ENCODE data around the gene LPIN1. TPM values are rescaled to one million over a fixed set of nuclear protein-coding genes. Genes with fewer than 3 reads are reported as not detected.

Gene LPIN1
- total RNA-seq, 1 donor from 2014 or later = 18.3 TPM

DNA sequence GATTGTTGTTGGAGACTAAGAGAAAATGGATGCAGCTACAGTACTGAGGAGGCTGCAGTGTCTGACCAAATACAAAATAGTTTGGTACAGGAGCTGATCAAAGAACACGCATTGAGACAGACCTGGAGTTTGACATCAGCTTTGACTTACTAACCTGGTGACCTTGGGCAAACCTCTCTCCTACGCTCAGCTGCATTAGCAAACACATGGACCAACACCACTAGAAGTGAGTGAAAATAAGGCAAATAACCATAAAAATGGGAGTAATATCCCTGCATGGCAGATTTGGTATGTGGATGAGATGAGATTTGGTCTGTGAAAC lies 126.5 kb downstream of the LPIN1 start:
- peaks cover 3% of the 10 kb centered on the region for H3K27me3 Mint-ChIP-seq
- no peak for DNase-seq (ENCODE audit: low spot score, unreplicated experiment)
- no peak for TF ChIP-seq CTCF (IDR thresholded peaks at IDR 0.05; ENCODE audit: unreplicated experiment)
- H3K9me3 Mint-ChIP-seq (ENCODE audit: low read depth) = no peaks in the 10 kb centered on the region
- peaks cover 26% of the 10 kb centered on the region for H3K4me1 Mint-ChIP-seq (ENCODE audit: low read depth)
- no peak overlapping the region for H3K27ac Mint-ChIP-seq
- no peaks in the 10 kb centered on the region for H3K36me3 Mint-ChIP-seq (ENCODE audit: insufficient read depth)
- H3K4me3 Mint-ChIP-seq (ENCODE audit: low read depth) = no peak overlapping the region

DNA sequence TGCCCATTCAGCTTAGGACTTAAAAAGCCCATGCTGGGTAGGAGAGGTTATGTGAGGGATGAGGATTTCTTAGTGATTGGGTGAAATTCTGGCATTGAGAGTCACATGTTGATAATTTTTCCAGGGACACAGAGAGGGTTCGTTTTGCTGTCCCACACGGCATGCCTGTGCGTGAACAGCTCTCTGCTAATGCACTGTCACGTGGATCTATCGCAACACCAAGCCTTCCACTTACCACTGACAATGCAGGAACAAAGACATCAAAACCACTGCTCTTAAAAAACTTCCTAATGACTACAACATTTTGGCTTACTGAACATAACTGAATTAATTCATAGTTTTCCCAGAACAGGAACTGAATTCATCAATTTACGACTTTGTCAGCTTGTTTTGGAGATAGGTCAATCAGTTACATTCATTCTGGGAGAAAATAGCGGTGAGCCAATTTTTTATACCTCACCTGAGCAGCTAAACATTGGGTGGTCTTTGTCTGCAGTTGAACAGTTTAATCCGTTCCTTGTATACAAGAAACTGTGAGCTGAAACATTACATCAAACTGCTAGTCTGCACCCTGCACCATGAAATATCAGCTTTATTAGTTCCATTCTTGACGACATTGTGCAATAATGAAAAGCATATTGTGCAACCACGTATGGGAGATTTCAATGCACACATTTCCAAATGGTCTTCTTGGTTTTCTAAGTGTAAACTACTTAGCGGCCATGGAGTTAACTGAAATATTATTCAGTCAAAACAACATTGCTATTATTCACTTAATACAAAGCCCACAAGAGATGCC lies 127.1 kb downstream of the LPIN1 start:
- Mint-ChIP-seq H3K4me3 (ENCODE audit: low read depth) (no peak overlapping the region), H3K4me1 (ENCODE audit: low read depth) (peaks cover 26% of the 10 kb centered on the region), H3K27ac (no peak overlapping the region), H3K9me3 (ENCODE audit: low read depth) (no peaks in the 10 kb centered on the region), H3K36me3 (ENCODE audit: insufficient read depth) (no peaks in the 10 kb centered on the region), H3K27me3 (peaks cover 3% of the 10 kb centered on the region)
- DNase-seq (ENCODE audit: low spot score, unreplicated experiment) = no peak
- TF ChIP-seq CTCF (IDR thresholded peaks at IDR 0.05; ENCODE audit: unreplicated experiment) = no peak

DNA sequence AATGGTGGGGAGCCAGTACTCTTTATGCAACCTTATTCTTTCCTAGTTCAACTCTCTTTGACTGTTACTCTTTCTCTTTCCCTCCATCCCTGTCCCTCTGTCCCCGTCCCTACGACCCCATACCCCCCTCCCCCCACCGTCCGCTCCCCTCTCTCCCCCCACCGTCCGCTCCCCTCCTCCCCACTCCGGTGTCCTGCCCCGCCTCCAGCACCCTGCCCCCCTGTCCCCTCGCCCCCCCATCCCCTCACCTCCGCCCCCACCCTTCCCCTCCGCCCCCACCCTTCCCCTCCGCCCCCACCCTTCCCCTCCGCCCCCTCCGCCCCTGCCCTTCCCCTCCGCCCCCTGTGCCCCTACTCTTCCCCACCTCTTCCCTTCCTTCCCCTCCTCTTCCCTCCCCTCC lies 128.4 kb downstream of the LPIN1 start:
- no peak overlapping the region for H3K27ac Mint-ChIP-seq
- no peaks in the 10 kb centered on the region for H3K36me3 Mint-ChIP-seq (ENCODE audit: insufficient read depth)
- TF ChIP-seq CTCF (IDR thresholded peaks at IDR 0.05; ENCODE audit: unreplicated experiment) = no peak
- H3K4me1 Mint-ChIP-seq (ENCODE audit: low read depth) = peaks cover 23% of the 10 kb centered on the region
- no peak for DNase-seq (ENCODE audit: low spot score, unreplicated experiment)
- H3K9me3 Mint-ChIP-seq (ENCODE audit: low read depth) = no peaks in the 10 kb centered on the region
- H3K4me3 Mint-ChIP-seq (ENCODE audit: low read depth) = no peak overlapping the region
- peaks cover 3% of the 10 kb centered on the region for H3K27me3 Mint-ChIP-seq

- H3K9me3 Mint-ChIP-seq (ENCODE audit: low read depth) = no peaks in the 10 kb centered on the region
- DNase-seq (ENCODE audit: low spot score, unreplicated experiment) = no peak
- no peak overlapping the region for H3K4me3 Mint-ChIP-seq (ENCODE audit: low read depth)
- H3K4me1 Mint-ChIP-seq (ENCODE audit: low read depth) = peaks cover 17% of the 10 kb centered on the region
- no peaks in the 10 kb centered on the region for H3K36me3 Mint-ChIP-seq (ENCODE audit: insufficient read depth)
- peaks cover 3% of the 10 kb centered on the region for H3K27me3 Mint-ChIP-seq
- no peak overlapping the region for H3K27ac Mint-ChIP-seq
- TF ChIP-seq CTCF (IDR thresholded peaks at IDR 0.05; ENCODE audit: unreplicated experiment) = no peak
These were observed 129.0 kb downstream of the LPIN1 start for GRCh38 chr2:11875481-11875880.

DNA sequence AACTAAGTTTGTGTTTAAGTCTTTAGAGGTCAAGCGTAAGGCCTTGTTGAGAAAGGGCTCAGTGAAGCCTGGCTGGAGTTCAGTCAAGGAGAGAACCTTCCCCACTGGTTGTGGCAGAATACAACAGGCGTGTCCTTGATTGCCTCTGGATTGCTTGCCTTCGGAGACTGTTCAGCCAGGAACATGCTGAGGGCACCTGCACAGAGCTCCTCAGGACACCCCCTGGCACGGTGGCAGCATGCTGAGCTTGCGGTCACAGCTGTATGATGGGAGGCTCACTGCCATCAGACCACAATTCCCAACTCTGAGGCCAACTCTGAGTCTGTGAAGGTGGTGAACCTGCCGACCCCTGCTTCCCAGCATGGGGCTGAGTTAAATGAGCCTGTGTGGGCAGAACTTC lies 130.0 kb downstream of the LPIN1 start:
- Mint-ChIP-seq H3K9me3 (ENCODE audit: low read depth) (no peaks in the 10 kb centered on the region), H3K4me3 (ENCODE audit: low read depth) (no peak overlapping the region), H3K27ac (no peak overlapping the region), H3K27me3 (peaks cover 3% of the 10 kb centered on the region), H3K4me1 (ENCODE audit: low read depth) (peaks cover 10% of the 10 kb centered on the region), H3K36me3 (ENCODE audit: insufficient read depth) (no peaks in the 10 kb centered on the region)
- TF ChIP-seq CTCF (IDR thresholded peaks at IDR 0.05; ENCODE audit: unreplicated experiment) = no peak
- no peak for DNase-seq (ENCODE audit: low spot score, unreplicated experiment)

Measured in progenitor cell of endocrine pancreas (in vitro differentiated cells).